Stimulated activated CD4-positive, alpha-beta T cell treated with anti-CD3 and anti-CD28 coated beads, Interleukin-4, amount 100 ng/mL, for 4 hours (primary cell): Measurements from ENCODE around the gene WAPL.

ENCODE experiments used
- DNase-seq, 2 experiments: peaks; one replicate each; pipeline ENCODE4 v3.0.0-alpha.2; 2020

Gene WAPL

GRCh38 chr10:86450806-86451603, 70.6 kb downstream of the WAPL start:
- DNase-seq: no peak

GRCh38 chr10:86449926-86450558, 71.5 kb downstream of the WAPL start:
- no peak for DNase-seq

GRCh38 chr10:86447432-86447831, 74.2 kb downstream of the WAPL start:
- DNase-seq: no peak

- no peak for DNase-seq
These were observed 74.6 kb downstream of the WAPL start for GRCh38 chr10:86446987-86447386.

GRCh38 chr10:86446440-86446839, 75.2 kb downstream of the WAPL start:
- no peak for DNase-seq

- DNase-seq: no peak
These were observed 77.7 kb downstream of the WAPL start for GRCh38 chr10:86443936-86444335.

- DNase-seq: no peak
These were observed 78.5 kb downstream of the WAPL start for GRCh38 chr10:86443069-86443468.

- no peak for DNase-seq
These were observed 80.4 kb downstream of the WAPL start for GRCh38 chr10:86440874-86441843.

- DNase-seq: no peak
These were observed 82.0 kb downstream of the WAPL start for GRCh38 chr10:86439544-86439943.

GRCh38 chr10:86438091-86438749, 83.4 kb downstream of the WAPL start:
- no peak for DNase-seq

GRCh38 chr10:86437447-86437846, 84.1 kb downstream of the WAPL start:
- DNase-seq: no peak

- no peak for DNase-seq
These were observed 84.6 kb downstream of the WAPL start for GRCh38 chr10:86436963-86437362.

GRCh38 chr10:86434656-86435055, 86.9 kb downstream of the WAPL start:
- no peak for DNase-seq

- no peak for DNase-seq
These were observed 97.9 kb downstream of the WAPL start for GRCh38 chr10:86423739-86424138.

- DNase-seq: no peak
These were observed 102.5 kb downstream of the WAPL start for GRCh38 chr10:86419101-86419500.

- DNase-seq: no peak
These were observed 106.0 kb downstream of the WAPL start for GRCh38 chr10:86415583-86415982.

GRCh38 chr10:86415116-86415515, 106.5 kb downstream of the WAPL start:
- no peak for DNase-seq

- peak in 1 of 2 experiments; percentile 15 for DNase-seq
These were observed 108.4 kb downstream of the WAPL start for GRCh38 chr10:86413046-86413728.

GRCh38 chr10:86411852-86412560, 109.6 kb downstream of the WAPL start:
- DNase-seq: no peak

GRCh38 chr10:86411281-86411841, 110.2 kb downstream of the WAPL start:
- DNase-seq: peak in 1 of 2 experiments; percentile 54

GRCh38 chr10:86410542-86411124, 111.0 kb downstream of the WAPL start:
- DNase-seq: no peak
